ENCODE data around the gene RGS6.

The RGS6 gene

DNA sequence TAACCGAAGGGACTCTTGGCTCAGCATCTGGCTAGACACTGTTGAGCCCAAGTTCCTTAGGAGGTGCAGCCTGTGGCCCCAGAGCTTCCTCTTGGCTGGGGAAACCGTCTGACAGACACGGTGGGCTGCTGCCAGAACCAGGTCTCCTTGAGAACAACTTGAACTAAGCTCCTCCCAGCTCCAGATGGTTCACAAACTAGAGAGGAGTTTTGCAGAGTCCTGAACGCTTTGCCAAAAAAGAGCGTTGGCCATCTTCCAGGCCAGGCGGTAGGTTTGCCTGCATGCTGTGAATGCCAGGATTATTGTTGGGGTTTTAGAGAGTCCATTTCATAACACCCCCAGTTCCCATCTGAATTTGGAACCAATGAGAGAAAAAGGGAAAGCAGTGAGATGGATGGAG, 399.8 kb downstream of the RGS6 start:
- intact Hi-C loops (cut with DNase I) = no loop called here

GRCh38 chr14:72332871-72333270, 400.6 kb downstream of the RGS6 start:
- intact Hi-C loops (cut with DNase I) = no loop called here

More for the DNA sequence above, 399.8 kb downstream of the RGS6 start:
- no peak for DNase-seq

DNA sequence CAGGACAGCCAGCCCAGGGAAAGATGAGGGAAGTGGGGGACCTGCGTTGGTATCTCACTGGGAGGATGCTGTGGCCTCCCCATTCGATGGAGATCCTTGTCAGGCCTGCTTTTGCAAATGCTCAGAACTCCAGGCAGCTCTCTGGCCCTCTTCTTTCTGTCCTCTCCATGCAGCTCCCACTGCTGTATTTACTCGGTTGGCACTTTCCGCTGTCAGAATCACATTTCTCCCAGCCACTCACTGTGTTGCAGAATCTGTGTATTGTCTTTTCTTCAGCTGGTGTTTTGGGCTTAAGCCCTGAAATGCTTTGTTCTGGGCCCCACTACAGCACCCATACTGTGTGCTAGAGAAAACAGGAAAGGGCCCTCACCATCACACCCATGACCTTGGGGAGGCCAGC, 401.1 kb downstream of the RGS6 start:
- intact Hi-C loops (cut with DNase I) = no loop called here
- DNase-seq = no peak

More at GRCh38 chr14:72332871-72333270, 400.6 kb downstream of the RGS6 start:
- DNase-seq = no peak

DNA sequence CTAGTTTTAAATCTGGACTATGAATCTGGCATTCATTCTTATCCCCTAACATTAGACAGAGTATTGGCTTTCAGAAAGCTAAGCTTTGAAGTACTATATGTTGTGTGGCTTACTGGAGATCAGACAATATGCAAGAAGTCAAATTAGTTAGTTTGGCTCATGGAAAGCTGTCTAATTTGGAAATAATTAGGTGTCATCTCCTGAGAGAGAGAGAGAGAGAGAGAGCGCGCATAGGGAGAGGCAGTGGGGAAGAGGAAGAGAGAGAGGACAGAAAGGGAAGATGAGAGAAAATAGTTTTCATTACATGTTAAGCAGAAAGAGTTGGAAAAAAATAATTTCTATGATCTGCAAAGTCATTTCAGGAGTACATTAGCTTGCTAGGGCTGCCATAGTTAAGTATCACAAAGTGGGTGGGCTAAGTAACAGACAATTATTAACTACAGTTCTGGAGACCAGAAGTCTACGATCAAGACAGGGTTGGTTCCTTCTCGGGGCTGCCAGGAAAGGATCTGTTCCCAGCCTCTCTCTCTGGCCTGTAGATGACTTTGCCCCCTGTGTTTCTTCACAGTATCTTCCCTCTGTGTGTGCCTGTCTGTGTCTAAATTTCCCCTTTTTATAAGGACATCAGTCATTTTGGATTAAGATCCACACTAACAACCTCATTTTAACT, 404.2 kb downstream of the RGS6 start:
- no peak for DNase-seq
- intact Hi-C loops (cut with DNase I) = no loop called here

DNA sequence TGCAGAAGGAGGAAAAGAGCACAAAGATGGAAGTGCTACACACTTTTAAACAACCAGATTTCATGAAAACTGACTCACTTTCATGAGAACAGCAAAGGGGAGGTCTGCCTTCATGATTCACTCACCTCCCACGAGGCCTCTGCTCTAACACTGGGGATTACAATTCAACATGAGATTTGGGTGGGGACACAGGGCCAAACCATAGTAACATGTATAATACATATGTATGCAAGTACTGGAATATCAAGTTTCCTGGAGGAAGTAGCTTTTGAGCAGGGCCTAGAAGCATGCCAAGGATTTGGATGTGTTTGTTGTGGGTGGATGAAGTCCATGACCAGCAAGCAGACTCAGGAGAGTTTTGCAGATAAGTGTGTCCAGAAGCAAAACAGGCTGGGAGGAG, 409.0 kb downstream of the RGS6 start:
- DNase-seq = no peak
- intact Hi-C loops (cut with DNase I) = no loop called here

DNA sequence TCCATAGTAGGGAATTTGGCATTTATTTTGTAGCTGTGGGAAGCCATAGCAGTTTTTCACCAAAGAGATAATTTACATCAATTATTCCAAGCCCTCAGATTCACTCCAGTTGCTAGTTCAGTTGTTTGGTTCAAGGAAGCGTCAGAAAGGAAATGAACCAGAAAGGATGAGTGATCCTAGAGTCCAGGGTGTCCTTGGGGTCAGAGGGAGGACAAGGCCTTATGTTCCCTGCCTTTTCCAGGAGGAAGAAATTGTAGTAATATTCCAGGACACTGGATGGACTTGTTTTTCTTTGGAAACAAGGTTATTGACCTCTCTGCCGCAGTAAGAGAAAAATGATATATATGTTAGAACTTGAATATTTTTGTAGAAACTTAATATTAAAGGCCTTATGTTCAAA, 409.5 kb downstream of the RGS6 start:
- no peak for DNase-seq
- intact Hi-C loops (cut with DNase I) = no loop called here

- intact Hi-C loops (cut with DNase I) = no loop called here
- no peak for DNase-seq
Observed at GRCh38 chr14:72347118-72347517, 414.9 kb downstream of the RGS6 start.

GRCh38 chr14:72350215-72350614, 418.0 kb downstream of the RGS6 start:
- intact Hi-C loops (cut with DNase I) = no loop called here
- no peak for DNase-seq

GRCh38 chr14:72352012-72352411, 419.8 kb downstream of the RGS6 start:
- intact Hi-C loops (cut with DNase I) = no loop called here
- no peak for DNase-seq

DNA sequence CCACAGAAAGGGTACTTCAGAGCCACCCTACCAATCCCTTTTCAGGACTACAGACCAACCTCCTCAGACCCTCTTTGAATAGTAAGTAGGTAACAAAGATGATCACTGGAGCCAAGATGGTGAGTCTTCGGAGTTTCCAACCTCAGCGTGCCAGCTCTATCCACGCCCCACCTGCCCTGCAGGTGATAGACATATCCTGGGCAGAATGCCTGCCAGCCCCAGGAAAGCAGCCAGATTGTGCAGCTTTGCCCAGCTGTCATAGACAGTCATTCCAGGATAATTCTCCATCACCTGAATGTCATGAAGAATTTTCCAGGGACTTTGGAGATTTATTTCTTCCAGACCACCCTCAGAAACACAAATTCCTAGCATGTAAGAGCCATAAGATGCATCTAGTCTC, 434.4 kb downstream of the RGS6 start:
- no peak for DNase-seq
- intact Hi-C loops (cut with DNase I) = no loop called here

DNA sequence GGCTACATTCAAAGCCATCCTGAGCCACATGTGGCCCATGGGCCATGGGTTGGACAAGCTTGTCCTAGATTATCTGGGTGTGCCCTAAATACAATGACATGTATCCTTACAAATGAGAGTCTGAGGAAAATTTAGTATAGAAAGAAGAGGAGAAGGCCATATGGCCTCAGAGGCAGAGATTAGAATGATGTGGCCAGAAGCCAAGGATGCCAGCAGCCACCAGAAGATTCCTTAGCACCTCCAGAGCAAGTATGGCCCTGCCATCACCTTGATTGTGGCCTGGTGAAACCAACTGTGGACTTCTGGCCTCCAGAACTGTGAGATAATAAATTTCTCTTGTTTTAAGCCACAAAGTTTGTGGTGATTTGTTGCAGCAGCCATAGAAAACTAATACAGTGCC, 436.9 kb downstream of the RGS6 start:
- intact Hi-C loops (cut with DNase I) = no loop called here
- DNase-seq = no peak

DNA sequence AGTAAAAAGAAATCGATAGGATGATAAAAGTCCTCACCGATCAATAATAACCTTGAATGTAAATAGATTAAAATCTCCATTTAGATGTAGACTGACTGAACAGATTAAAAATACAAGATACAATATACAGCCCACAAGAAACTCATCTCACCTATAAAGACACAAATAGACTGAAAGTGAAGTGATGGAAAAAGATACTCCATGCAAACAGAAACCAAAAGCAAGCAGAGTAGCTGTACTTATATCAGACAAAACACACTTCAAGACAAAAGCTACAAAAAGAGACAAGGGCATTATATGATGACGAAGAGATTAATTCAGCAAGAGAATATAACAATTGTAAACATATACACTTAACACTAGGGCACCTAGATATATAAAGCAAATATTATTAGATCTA, 444.8 kb downstream of the RGS6 start:
- DNase-seq = no peak
- intact Hi-C loops (cut with DNase I) = no loop called here

DNA sequence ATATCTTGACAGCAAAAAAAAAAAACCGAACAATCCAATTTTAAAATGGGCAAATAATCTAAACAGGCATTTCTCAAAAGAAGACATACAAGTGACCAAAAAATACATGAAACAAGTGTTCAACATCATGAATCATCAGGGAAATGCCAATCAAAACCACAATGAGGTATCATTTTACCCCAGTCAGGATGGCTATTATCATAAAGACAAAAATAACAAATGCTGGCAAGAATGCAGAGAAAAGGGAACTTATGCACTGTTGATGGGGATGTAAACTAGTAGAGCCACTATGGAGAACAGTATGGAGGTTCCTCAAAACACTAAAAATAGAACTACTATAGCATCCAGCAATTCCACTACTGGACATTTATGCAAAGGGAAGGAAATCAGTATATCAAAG, 448.2 kb downstream of the RGS6 start:
- DNase-seq = no peak
- intact Hi-C loops (cut with DNase I) = no loop called here

GRCh38 chr14:72383865-72384264, 451.6 kb downstream of the RGS6 start:
- intact Hi-C loops (cut with DNase I) = no loop called here
- no peak for DNase-seq

- DNase-seq = no peak
Observed at GRCh38 chr14:72387726-72388125, 455.5 kb downstream of the RGS6 start.

DNA sequence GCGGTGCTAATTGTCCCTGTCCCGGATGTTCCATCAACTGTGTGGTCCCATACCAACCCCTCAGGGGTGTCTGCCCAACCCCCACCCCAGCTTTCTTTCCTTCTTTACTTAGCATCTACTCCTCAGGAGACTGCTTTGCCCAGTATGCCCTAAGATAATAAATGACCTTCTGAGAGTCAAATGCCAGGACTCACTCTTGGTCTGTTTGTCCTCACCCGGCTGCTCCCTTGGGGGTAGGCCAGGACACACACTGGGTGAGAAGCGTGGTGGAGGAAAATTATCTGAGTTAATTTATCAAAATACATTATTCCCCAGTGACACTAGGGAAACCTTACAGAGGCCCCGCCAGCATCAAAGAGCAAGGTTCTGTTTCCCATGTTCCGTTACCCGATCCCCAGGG, 457.0 kb downstream of the RGS6 start:
- intact Hi-C loops (cut with DNase I) = no loop called here
- DNase-seq = no peak

More at GRCh38 chr14:72387726-72388125, 455.5 kb downstream of the RGS6 start:
- intact Hi-C loops (cut with DNase I) = no loop called here

- intact Hi-C loops (cut with DNase I) = no loop called here
- DNase-seq = no peak
Observed at GRCh38 chr14:72401101-72401625, 468.9 kb downstream of the RGS6 start.

DNA sequence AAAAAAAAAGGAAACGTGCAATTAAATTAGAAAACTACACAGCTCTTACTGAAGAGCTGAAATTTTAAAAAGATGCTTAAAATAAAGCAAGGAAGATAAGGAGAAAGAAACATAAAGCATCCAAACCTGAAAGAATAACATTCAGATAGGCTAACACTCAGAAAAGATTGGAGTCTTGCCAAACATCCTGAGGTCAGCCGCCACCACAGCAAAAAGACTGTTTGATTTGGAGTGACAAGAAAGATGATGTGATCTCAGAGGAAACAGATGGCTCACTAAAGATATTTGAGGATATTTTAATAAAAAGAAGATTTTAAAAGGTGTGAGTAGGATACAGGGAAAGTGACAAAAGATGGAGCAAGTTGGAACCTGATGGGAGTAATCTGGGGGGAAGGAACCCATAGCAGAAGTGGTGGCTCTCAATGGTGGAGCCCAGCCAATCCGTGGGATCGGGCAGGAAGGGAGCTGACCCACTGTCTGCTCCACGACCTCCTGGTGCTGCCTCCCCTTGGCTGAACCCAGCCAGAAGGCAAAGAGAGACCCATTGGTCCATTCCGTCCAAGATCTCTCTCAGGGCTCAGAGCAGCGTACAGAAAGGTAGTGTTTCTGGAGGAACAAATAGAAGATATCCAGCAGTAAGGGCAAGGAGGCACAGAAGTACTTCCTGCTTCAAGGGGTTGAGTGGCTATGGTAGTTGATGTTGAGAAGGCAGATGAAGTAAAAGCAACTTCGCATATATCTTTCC, 469.6 kb downstream of the RGS6 start:
- DNase-seq = no peak
- intact Hi-C loops (cut with DNase I) = no loop called here

DNA sequence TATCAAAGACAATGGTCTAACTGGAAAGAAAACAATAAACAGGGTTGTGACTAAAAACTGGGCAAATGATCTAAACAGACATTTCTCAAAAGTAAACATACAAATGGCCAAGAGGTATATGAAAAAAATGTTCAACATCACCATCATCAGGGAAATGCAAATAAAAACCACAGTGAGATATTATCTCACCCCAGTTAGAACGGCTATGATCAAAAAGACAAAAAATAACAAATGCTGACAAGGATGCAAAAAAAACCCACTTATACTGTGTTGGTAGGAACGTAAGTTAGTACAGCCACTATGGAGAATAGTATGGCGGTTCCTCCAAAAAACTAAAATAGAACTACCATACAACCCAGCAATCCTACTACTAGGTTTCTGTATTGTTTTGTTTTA, 470.1 kb downstream of the RGS6 start:
- no peak for DNase-seq
- intact Hi-C loops (cut with DNase I) = no loop called here

GRCh38 chr14:72404106-72404774, 472.0 kb downstream of the RGS6 start:
- intact Hi-C loops (cut with DNase I) = no loop called here

More at GRCh38 chr14:72404106-72404774, 472.0 kb downstream of the RGS6 start:
- no peak for DNase-seq

Data from head of caudate nucleus (tissue), 42 donors.